K562 (cell line): Measurements from ENCODE around the gene LUC7L. TPM values are rescaled to one million over a fixed set of nuclear protein-coding genes. Genes with fewer than 3 reads are reported as not detected.
A peak's percentile ranks its signal among the peaks of the same experiment; 100 is the strongest.

Experiments used
- C11orf30 ChIP-seq: fragments of 450-650 bp; IDR thresholded peaks from 2 replicates; pipeline ENCODE4 v1.6.1; 2016; ENCODE audit warnings: low read depth, mild to moderate bottlenecking
- CSDE1 ChIP-seq, 2 experiments: fragments of 450-650 bp; IDR thresholded peaks; 2 replicates each; pipeline ENCODE4 v1.6.1; 2016; ENCODE audit warnings: mild to moderate bottlenecking in 1 of 2
- HNRNPL ChIP-seq: fragments of 200-400 bp; formaldehyde crosslinking; IDR thresholded peaks from 2 replicates; pipeline ENCODE4 v1.6.1; 2017; ENCODE audit warnings: low read depth, mild to moderate bottlenecking, low read length
- KAT8 ChIP-seq: fragments of 450-650 bp; IDR thresholded peaks from 2 replicates; pipeline ENCODE4 v1.6.1; 2016; ENCODE audit warnings: low read depth, mild to moderate bottlenecking
- MAFK ChIP-seq: IDR thresholded peaks from 2 replicates; pipeline ENCODE4 v1.6.1; 2011; ENCODE audit warnings: low read length, improper control_type of control experiment
- MAZ ChIP-seq, 2 experiments: fragments of 450-650 bp in 1 of 2; sonication (generic) in 1 of 2; formaldehyde crosslinking; IDR thresholded peaks in 1 of 2; conservative IDR thresholded peaks in 1 of 2; 2 replicates each; pipeline versions ENCODE4 v1.4.0 to v1.5.0; 2020; ENCODE audit warnings: mild to moderate bottlenecking in 1 of 2, missing genetic modification reagents in 1 of 2
- MCM3 ChIP-seq: fragments of 450-650 bp; IDR thresholded peaks from 2 replicates; pipeline ENCODE4 v1.6.1; 2016
- NCOA4 ChIP-seq: fragments of 450-650 bp; IDR thresholded peaks from 2 replicates; pipeline ENCODE4 v1.6.1; 2018; ENCODE audit warnings: mild to moderate bottlenecking; ENCODE audit not compliant: partially characterized antibody
- NR3C1 ChIP-seq: sonication (generic); formaldehyde crosslinking; IDR thresholded peaks from 2 replicates; pipeline ENCODE4 v1.8.1; 2022; ENCODE audit warnings: missing genetic modification reagents
- POLR2H ChIP-seq: IDR thresholded peaks from 2 replicates; pipeline ENCODE4 v1.6.1; 2016; ENCODE audit warnings: missing genetic modification characterization, low read depth, mild to moderate bottlenecking, control low read depth, missing compliant biosample characterization, moderate library complexity
- RBBP5 ChIP-seq: fragments of 200-600 bp; sonication (generic); IDR thresholded peaks from 2 replicates; pipeline ENCODE4 v1.6.1; 2012; ENCODE audit warnings: borderline replicate concordance, mild to moderate bottlenecking, low read length, control low read depth, inconsistent platforms; ENCODE audit not compliant: insufficient read depth, poor library complexity, severe bottlenecking
- ZNF224 ChIP-seq: sonication (generic); formaldehyde crosslinking; IDR thresholded peaks from 2 replicates; pipeline ENCODE4 v1.8.0; 2022; ENCODE audit warnings: mild to moderate bottlenecking, missing genetic modification reagents
- ZZZ3 ChIP-seq: fragments of 450-650 bp; IDR thresholded peaks from 2 replicates; pipeline ENCODE4 v1.6.1; 2016; ENCODE audit warnings: antibody characterized with exemption, mild to moderate bottlenecking, moderate library complexity
- polyA plus RNA-seq, 8 experiments: library from polyadenylated mRNA; depleted of rRNA in 4 of 8; stranded (reverse) in 5 of 8; unstranded in 3 of 8; fragments of >200 nt; fragmentation: Nextera tagmentation in 2 of 8; fragmentation: Illumina TruSeq in 1 of 8; extraction: Ambion mirVana in 2 of 8; extraction: Trizol in 1 of 8; gene quantifications; 2 replicates each; pipeline versions ENCODE4 v1.2.1 to v1.2.3, GENCODE V29; 2011 to 2014; ENCODE audit warnings: inconsistent platforms in 1 of 8, missing spikeins in 1 of 8
- total RNA-seq, 7 experiments: library from RNA; depleted of rRNA in 6 of 7; stranded (reverse); fragments of >200 nt in 6 of 7; fragmentation: Illumina TruSeq in 2 of 7; extraction: Trizol in 2 of 7; gene quantifications; 2 replicates each; pipeline versions ENCODE4 v1.2.1 to v1.2.3, GENCODE V29; 2011 to 2021; ENCODE audit warnings: low replicate concordance in 1 of 7
- TF ChIP-seq, protein P1 (sequence below): fragments of 450-650 bp; formaldehyde crosslinking; IDR thresholded peaks from 2 replicates; pipeline ENCODE4 v1.4.0; 2020; ENCODE audit warnings: mild to moderate bottlenecking, moderate library complexity
- TF ChIP-seq, protein P2 (sequence below): fragments of 250-450 bp; sonication (Bioruptor Pico); IDR thresholded peaks from 2 replicates; pipeline ENCODE4 v1.5.0; 2021
- TF ChIP-seq, protein P3 (sequence below): IDR thresholded peaks from 2 replicates; pipeline ENCODE4 v1.6.1; 2011; ENCODE audit not compliant: insufficient read length; ENCODE audit errors: extremely low read depth
- TF ChIP-seq, protein P4 (sequence below): fragments of 450-650 bp; IDR thresholded peaks from 2 replicates; pipeline ENCODE4 v1.6.1; 2016
- TF ChIP-seq, protein P5 (sequence below): fragments of 450-650 bp; IDR thresholded peaks from 2 replicates; pipeline ENCODE4 v1.6.1; 2017; ENCODE audit warnings: mild to moderate bottlenecking, moderate library complexity
- TF ChIP-seq, protein P6 (sequence below), 3 experiments: IDR thresholded peaks in 2 of 3; conservative IDR thresholded peaks in 1 of 3; 2 replicates each; pipeline ENCODE4 v1.5.1; 2011 to 2012; ENCODE audit warnings: low read length in 3 of 3, mild to moderate bottlenecking in 3 of 3, control low read depth in 2 of 3, improper control_type of control experiment in 1 of 3, inconsistent platforms in 1 of 3, low read depth in 1 of 3, mixed read lengths in 1 of 3, moderate library complexity in 1 of 3; ENCODE audit not compliant: insufficient read depth in 2 of 3
- TF ChIP-seq, protein P7 (sequence below): fragments of 450-650 bp; IDR thresholded peaks from 2 replicates; pipeline ENCODE4 v1.7.0; 2016; ENCODE audit warnings: borderline replicate concordance

The LUC7L gene
- total and polyA plus RNA-seq, 9 of the 15 experiments (the other 6 are each of a cell fraction or from before 2014, with no cell fraction given) = 1.7 to 93.3 (median 59.5) TPM

DNA sequence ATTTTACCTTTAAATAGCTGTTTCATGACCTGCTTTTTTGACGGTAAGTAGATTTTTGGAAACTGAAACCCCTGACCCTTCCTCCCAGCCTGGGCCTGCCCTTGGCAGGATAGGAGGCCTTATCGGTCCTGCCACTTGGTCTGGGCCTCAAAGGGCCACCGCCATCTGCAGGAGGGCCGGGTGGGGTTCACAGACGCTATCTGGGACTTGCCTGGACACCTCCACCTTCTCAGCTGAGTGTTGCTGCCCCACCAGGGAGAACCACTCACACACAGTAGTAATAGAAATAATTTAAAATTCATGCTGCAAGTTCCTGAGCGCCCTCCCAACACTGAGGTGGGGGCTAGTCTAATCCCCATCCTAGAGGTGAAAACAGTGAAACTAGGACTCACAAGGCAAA is 86.2 kb downstream of the LUC7L start (continued):
- TF ChIP-seq RBBP5 (peak; percentile 19), MAFK (peak; percentile 23; the same call in 1 of the 2 replicates), NCOA4 (no peak), KAT8 (no peak), MCM3 (no peak), C11orf30 (no peak), NR3C1 (CRISPR knock-in tag) (no peak), ZZZ3 (no peak), CSDE1 (IDR thresholded peaks at IDR 0.05) (no peak), POLR2H (tag) (no peak), ZNF224 (CRISPR knock-in tag) (no peak), MAZ (CRISPR knock-in tag; conservative IDR thresholded peaks at IDR 0.05 in 1 of 2, IDR thresholded peaks at IDR 0.05 in 1 of 2) (peak; percentile 61 to 71; a peak in 3 of 4 replicates), HNRNPL (no peak)
- TF ChIP-seq, protein P1, sequence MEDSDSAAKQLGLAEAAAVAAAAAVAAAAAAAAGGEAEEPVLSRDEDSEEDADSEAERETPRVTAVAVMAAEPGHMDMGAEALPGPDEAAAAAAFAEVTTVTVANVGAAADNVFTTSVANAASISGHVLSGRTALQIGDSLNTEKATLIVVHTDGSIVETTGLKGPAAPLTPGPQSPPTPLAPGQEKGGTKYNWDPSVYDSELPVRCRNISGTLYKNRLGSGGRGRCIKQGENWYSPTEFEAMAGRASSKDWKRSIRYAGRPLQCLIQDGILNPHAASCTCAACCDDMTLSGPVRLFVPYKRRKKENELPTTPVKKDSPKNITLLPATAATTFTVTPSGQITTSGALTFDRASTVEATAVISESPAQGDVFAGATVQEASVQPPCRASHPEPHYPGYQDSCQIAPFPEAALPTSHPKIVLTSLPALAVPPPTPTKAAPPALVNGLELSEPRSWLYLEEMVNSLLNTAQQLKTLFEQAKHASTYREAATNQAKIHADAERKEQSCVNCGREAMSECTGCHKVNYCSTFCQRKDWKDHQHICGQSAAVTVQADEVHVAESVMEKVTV (CRISPR knock-in tag) = no peak
- TF ChIP-seq, protein P2, sequence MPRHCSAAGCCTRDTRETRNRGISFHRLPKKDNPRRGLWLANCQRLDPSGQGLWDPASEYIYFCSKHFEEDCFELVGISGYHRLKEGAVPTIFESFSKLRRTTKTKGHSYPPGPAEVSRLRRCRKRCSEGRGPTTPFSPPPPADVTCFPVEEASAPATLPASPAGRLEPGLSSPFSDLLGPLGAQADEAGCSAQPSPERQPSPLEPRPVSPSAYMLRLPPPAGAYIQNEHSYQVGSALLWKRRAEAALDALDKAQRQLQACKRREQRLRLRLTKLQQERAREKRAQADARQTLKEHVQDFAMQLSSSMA = no peak
- TF ChIP-seq, protein P3, sequence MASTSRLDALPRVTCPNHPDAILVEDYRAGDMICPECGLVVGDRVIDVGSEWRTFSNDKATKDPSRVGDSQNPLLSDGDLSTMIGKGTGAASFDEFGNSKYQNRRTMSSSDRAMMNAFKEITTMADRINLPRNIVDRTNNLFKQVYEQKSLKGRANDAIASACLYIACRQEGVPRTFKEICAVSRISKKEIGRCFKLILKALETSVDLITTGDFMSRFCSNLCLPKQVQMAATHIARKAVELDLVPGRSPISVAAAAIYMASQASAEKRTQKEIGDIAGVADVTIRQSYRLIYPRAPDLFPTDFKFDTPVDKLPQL = no peak
- TF ChIP-seq, protein P4, sequence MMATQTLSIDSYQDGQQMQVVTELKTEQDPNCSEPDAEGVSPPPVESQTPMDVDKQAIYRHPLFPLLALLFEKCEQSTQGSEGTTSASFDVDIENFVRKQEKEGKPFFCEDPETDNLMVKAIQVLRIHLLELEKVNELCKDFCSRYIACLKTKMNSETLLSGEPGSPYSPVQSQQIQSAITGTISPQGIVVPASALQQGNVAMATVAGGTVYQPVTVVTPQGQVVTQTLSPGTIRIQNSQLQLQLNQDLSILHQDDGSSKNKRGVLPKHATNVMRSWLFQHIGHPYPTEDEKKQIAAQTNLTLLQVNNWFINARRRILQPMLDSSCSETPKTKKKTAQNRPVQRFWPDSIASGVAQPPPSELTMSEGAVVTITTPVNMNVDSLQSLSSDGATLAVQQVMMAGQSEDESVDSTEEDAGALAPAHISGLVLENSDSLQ = no peak
- TF ChIP-seq, protein P5, sequence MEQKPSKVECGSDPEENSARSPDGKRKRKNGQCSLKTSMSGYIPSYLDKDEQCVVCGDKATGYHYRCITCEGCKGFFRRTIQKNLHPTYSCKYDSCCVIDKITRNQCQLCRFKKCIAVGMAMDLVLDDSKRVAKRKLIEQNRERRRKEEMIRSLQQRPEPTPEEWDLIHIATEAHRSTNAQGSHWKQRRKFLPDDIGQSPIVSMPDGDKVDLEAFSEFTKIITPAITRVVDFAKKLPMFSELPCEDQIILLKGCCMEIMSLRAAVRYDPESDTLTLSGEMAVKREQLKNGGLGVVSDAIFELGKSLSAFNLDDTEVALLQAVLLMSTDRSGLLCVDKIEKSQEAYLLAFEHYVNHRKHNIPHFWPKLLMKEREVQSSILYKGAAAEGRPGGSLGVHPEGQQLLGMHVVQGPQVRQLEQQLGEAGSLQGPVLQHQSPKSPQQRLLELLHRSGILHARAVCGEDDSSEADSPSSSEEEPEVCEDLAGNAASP = no peak
- TF ChIP-seq, protein P6, sequence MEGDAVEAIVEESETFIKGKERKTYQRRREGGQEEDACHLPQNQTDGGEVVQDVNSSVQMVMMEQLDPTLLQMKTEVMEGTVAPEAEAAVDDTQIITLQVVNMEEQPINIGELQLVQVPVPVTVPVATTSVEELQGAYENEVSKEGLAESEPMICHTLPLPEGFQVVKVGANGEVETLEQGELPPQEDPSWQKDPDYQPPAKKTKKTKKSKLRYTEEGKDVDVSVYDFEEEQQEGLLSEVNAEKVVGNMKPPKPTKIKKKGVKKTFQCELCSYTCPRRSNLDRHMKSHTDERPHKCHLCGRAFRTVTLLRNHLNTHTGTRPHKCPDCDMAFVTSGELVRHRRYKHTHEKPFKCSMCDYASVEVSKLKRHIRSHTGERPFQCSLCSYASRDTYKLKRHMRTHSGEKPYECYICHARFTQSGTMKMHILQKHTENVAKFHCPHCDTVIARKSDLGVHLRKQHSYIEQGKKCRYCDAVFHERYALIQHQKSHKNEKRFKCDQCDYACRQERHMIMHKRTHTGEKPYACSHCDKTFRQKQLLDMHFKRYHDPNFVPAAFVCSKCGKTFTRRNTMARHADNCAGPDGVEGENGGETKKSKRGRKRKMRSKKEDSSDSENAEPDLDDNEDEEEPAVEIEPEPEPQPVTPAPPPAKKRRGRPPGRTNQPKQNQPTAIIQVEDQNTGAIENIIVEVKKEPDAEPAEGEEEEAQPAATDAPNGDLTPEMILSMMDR (IDR thresholded peaks at IDR 0.05 in 2 of 3, conservative IDR thresholded peaks at IDR 0.05 in 1 of 3; ENCODE audit: insufficient read depth in 2 of 3, low read depth in 1 of 3, low read length in 3 of 3) = peak; percentile 25 to 36 (median 26); a peak in 3 of 6 replicates
- TF ChIP-seq, protein P7, sequence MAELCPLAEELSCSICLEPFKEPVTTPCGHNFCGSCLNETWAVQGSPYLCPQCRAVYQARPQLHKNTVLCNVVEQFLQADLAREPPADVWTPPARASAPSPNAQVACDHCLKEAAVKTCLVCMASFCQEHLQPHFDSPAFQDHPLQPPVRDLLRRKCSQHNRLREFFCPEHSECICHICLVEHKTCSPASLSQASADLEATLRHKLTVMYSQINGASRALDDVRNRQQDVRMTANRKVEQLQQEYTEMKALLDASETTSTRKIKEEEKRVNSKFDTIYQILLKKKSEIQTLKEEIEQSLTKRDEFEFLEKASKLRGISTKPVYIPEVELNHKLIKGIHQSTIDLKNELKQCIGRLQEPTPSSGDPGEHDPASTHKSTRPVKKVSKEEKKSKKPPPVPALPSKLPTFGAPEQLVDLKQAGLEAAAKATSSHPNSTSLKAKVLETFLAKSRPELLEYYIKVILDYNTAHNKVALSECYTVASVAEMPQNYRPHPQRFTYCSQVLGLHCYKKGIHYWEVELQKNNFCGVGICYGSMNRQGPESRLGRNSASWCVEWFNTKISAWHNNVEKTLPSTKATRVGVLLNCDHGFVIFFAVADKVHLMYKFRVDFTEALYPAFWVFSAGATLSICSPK = no peak
